CD4-positive, alpha-beta T cell treated with Interleukin-10 for 1 hour (primary cell): ENCODE data around the gene DOCK9.
"Not testable (repeated sequence)": the region's sequence is repeated elsewhere in the genome, so short reads cannot be mapped to it uniquely, and the experiment has no call there.

ENCODE experiments used
- DNase-seq: peaks from one replicate; pipeline ENCODE4 v3.0.0-alpha.2; 2020

DOCK9 gene

DNA sequence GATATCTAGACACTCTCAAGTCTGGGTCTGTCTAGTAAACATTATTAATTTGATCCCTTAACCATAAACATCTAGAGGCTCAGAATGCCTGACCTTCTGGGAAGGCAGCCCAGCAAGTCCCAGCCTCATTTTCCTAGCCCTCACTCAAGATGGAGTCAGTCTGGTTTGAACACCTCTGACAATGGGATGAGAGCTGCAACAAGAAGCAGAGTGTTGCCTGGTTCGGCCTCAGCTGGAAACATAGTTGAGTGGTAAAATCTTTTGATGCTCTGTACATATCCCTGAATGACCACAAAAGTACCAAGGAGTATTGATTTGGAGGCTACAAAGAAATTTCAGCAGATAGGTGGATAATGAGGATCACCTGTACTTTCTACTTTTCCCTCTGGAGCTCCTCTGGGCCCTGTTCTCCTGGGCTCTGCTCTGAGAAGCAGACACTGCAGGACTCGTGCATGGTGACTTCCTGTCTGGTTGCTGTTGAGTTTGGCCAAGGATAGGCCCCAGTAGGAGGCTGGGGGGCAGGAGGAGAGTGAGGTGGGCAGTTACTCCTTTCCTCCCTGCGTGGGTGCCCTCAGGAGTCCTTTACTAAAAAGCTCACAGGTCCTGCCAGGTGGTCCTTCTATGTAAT lies 157.0 kb downstream of the DOCK9 start:
- no peak for DNase-seq

GRCh38 chr13:98820300-98820699 lies 157.6 kb downstream of the DOCK9 start:
- DNase-seq, result no peak

GRCh38 chr13:98819382-98820010 lies 158.4 kb downstream of the DOCK9 start:
- no peak for DNase-seq

DNA sequence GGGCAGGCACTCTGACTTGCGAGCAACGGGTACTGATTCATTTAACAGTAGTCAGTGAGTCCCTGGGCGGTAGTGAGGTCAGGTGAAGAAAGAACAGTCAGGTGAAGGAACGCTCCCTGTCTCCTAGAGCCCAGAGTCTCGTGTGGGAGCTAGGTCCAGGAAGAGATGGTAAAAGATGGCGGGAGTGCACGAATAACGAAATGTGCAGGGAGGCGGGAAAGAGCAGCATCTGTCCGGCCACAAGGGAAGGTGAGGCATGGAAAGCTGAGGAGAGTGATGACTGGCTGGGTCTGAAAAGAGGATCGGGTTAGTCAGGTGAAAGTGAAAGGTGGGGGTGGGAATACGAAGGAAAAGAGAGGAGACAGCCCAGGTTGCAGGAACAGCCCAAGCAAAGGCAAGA lies 161.5 kb downstream of the DOCK9 start:
- no peak for DNase-seq

DNA sequence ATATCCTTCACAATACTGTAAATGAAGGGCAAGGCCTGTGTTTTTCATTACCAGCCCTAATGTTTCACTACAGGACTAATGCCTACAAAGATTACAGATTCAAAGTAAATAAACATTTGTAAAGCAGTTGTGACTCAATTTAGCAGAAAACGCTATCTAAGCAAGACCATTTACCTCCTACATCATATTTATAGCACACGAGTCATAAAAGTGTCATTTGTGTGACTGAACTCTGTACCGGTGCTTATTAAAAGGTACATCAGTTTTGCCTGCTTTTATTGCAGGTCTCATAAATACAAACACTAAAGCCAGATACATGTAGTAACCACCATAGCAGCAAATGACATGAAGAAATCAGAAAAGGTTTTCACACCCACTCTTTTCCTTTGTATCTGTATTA lies 163.9 kb downstream of the DOCK9 start:
- DNase-seq, result no peak

DNA sequence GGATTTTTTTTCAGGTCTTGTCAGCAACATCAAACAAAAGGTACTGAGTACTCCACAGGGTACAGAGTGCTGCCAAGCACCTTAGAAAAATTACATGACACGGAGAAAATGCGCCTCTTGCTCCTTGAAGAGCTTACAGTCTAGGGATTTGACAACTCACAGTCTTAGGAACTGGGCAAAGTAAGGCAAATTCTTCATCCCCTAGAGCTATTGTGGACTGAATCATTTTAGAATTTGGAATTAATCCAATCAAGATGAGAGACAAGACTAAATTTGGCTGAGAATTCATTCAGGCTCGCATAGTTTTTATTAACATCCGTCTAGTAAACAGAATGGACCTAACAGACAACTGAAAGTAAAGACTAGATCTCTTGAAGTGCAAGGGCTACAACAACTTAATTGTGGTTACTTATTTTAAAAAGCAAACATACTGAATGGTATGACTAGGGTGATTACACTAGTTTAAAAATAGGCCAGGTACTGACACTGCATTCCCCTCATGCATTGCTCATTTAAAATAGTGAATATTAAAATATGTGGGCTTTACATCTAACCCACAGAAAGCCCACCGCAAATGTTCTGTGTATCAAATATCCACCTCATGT lies 165.6 kb downstream of the DOCK9 start:
- not testable (repeated sequence) for DNase-seq

- DNase-seq, result no peak
Measured at GRCh38 chr13:98810746-98811145, 167.1 kb downstream of the DOCK9 start.

DNA sequence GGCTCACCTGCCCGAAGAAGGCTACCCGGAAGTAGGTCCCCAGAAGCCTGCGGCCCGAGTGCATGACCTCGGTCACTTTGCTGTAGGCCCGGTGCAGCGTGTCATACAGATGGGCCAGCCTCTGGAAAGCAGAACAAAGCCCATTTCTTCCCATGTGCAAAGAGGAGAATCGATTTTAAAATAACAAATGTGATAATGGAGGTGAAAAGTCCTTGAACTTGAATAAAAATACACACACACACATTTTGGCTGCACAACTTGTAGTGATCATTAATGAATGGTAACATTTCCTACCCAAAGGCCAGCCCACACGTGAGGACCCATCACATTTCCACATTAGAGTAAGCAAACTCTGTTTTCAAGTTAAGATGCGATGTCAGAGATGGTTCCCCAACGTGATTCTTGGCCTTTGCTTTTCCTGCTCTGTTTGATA lies 168.5 kb downstream of the DOCK9 start:
- no peak for DNase-seq

- DNase-seq, result no peak
Measured at GRCh38 chr13:98807774-98808173, 170.1 kb downstream of the DOCK9 start.

GRCh38 chr13:98804336-98804855 lies 173.5 kb downstream of the DOCK9 start:
- no peak for DNase-seq

DNA sequence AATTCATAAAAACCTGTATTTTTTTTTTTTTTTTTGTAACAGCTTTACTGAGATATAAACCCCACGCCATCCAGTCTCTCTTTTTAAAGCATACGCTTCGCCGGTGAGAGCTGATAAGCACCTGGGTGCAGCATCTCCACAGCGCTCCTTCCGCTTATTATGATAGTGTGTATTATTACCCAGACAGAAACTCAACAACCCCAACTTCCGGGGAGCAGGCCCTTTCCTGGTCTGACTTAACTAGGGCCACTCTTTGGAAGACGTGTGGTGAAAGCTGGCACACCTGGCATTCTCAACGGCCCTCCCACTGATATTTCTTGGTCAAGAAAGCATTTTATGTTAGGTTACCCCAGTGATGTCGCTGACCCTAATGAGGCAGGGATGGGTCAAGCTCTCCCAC lies 173.9 kb downstream of the DOCK9 start:
- DNase-seq, result no peak

GRCh38 chr13:98803111-98803561 lies 174.7 kb downstream of the DOCK9 start:
- no peak for DNase-seq

- no peak for DNase-seq
Measured at GRCh38 chr13:98802559-98802958, 175.3 kb downstream of the DOCK9 start.

GRCh38 chr13:98801626-98802418 lies 176.0 kb downstream of the DOCK9 start:
- DNase-seq, result no peak

- no peak for DNase-seq
Measured at GRCh38 chr13:98800078-98800477, 177.8 kb downstream of the DOCK9 start.

DNA sequence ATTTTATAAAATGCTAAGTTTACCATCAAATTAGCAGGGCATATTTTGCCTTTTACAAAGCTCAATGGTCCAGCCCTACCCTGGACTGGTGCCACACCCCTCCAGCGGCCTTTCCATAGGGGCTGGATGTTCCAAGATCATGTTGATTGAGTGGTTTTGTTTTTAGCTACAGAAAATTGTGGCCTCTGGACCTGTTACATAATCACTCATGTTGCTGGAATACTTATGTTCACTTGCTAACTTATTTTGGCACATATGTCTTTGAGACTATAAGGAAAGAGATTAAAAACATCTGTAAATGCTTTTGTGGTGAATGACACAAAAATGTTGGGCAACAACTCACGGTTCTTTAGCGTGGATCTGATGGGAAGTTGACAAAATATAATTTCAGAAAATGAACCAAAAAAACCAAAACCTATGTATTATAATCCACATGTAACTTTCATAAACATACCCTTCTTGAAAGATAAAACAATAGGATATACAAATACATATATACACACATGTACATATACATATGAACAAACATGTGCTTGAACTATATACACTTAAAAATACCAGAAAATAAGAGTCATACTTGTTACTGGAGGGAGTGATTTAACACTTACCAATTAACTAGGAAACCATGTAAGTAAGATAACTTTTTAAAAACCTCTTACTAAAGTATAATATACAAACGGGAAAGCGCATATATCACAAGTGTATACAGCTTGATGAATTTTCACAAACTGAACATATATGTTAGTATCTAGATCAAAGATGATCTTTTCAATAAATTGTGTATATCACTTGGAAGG lies 178.8 kb downstream of the DOCK9 start:
- DNase-seq, result no peak

DNA sequence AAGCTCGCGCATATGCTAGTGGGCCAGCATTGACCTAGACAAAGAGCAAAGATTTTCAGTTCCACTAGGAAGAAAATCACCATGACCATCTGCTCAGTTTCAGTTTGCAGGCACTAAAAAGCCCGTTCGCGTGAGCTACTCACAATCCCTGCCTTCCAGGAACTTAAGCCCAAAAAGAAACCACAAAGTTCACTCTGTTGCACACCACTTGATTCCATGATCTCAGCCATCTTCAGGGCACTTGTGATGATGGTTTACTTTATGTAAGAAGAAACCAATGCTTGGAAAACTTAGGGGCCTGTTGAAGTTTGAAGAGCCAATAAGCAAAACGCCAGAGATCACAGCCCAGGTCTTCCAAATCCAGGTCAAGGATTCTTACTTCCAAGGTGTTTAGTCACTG lies 180.4 kb downstream of the DOCK9 start:
- no peak for DNase-seq

DNA sequence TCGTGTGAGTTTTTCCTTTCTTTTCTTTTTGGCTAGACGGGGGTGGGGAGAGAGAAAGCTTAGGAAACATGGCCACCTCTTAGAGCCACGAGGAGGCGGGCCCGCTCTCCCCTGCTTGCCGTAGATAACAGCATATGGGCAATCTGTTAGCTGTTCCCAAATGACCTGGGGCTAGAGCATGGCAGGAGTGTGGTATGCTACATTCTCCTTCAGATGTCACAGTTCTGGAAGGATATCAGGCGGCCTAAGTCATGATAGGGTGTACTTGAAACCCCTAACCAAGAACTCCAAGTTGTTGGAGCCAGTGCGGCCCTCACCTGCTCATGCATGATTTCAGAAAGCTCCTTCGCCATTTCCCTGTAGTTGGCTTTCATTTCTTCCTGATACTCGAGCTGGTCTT lies 181.1 kb downstream of the DOCK9 start:
- no peak for DNase-seq

DNA sequence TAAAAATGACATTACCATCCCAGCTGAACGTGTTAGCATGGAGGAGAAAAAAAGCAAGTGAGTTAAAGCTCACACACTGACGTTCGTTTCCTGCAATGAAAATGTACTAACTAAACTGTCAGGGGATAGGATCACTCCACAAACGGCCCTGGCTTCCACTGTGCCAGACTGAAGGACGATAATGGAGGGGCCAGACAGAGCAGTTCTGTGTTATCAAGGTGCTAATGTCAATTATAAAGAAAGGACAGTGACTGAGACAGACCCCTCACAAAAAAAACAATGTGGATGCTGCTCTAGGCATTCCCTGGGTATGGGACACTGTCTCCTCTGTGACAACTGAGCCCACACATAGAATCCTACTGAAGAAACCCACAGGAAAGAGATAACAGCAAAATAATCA lies 181.7 kb downstream of the DOCK9 start:
- no peak for DNase-seq

- no peak for DNase-seq
Measured at GRCh38 chr13:98795220-98795619, 182.6 kb downstream of the DOCK9 start.

- no peak for DNase-seq
Measured at GRCh38 chr13:98794498-98794897, 183.4 kb downstream of the DOCK9 start.

- no peak for DNase-seq
Measured at GRCh38 chr13:98792785-98793495, 184.9 kb downstream of the DOCK9 start.
